Lower leg skin (tissue), 4 donors: ENCODE results near the gene COL21A1. TPM values are rescaled to one million over a fixed set of nuclear protein-coding genes. Genes with fewer than 3 reads are reported as not detected.

Experiments
- DNase-seq, 2 donors: peaks; one replicate each; pipeline ENCODE4 v3.0.0-alpha.2; 2019; ENCODE audit warnings: low spot score in 2 of 2
- H3K4me3 ChIP-seq: fragments of 200-600 bp; sonication (generic); 2 replicates; pipeline ENCODE4 v1.5.1; 2017; ENCODE audit warnings: mild to moderate bottlenecking, low read depth; ENCODE audit not compliant: poor library complexity, severe bottlenecking
- CTCF ChIP-seq, 3 donors: fragments of 450-650 bp; IDR thresholded peaks; one replicate each; pipeline ENCODE4 v1.5.1; 2016; ENCODE audit warnings: antibody characterized with exemption in 3 of 3, mild to moderate bottlenecking in 3 of 3, moderate library complexity in 2 of 3
- POLR2A ChIP-seq, 2 donors: fragments of 450-650 bp; IDR thresholded peaks; one replicate each; pipeline ENCODE4 v1.6.1; 2016 to 2017; ENCODE audit warnings: antibody characterized with exemption in 2 of 2, mild to moderate bottlenecking in 1 of 2, moderate library complexity in 1 of 2
- WGBS, 2 donors: methylation state at CpG; one replicate each; pipeline ENCODE4 v1.1.5; 2018; 5-methylcytosine and 5-hydroxymethylcytosine counted together
- intact Hi-C: fragments of 100-400 bp; cut with DNase I; formaldehyde crosslinking; loops from one replicate; pipeline ENCODE4 v1.15.0; 2023; ENCODE audit warnings: low total_unique reads
- total RNA-seq, 4 donors: library from RNA; depleted of rRNA; stranded (reverse); fragments of >200 nt; gene quantifications; one replicate each; pipeline ENCODE4 v1.1.0, GENCODE V29; 2016

The COL21A1 gene
- total RNA-seq, 4 donors from 2014 or later = 1.9 to 8.3 (median 5.4) TPM

- intact Hi-C loops = no loop called here
Observed at GRCh38 chr6:56199956-56200355, 47.4 kb downstream of the COL21A1 start.

DNA sequence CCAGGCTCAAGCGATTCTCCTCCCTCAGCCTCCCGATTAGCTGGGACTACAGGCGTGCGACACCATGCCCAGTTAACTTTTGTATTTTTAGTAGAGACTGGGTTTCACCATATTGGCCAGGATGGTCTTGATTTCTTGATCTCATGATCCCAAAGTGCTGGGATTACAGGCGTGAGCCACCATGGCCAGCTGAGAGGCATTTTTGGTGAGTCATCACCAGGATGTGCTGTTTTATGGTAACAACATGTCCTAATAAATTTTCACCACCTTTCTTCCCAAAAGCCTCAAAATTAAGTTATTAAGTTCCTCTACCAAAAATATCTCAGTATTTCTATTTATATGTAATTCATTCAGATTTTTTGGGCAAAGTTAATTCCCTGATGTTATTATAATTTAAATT lies 53.5 kb downstream of the COL21A1 start:
- WGBS, 2 donors = 92 to 94% methylated on average over 5 of the region's 5 CpGs
- no peak for TF ChIP-seq CTCF (IDR thresholded peaks at IDR 0.05)
- DNase-seq = no peak
- intact Hi-C loops = no loop called here
- no peak overlapping the region for H3K4me3 ChIP-seq

More at GRCh38 chr6:56199956-56200355, 47.4 kb downstream of the COL21A1 start:
- DNase-seq = no peak
- 85 to 92% methylated on average over 3 of the region's 3 CpGs for WGBS, 2 donors
- no peak for TF ChIP-seq CTCF (IDR thresholded peaks at IDR 0.05)
- TF ChIP-seq POLR2A (IDR thresholded peaks at IDR 0.05) = no peak
- H3K4me3 ChIP-seq = no peak overlapping the region

GRCh38 chr6:56188429-56188828 lies 59.0 kb downstream of the COL21A1 start:
- 87 to 98% methylated on average over 9 of the region's 9 CpGs for WGBS, 2 donors
- DNase-seq = no peak

DNA sequence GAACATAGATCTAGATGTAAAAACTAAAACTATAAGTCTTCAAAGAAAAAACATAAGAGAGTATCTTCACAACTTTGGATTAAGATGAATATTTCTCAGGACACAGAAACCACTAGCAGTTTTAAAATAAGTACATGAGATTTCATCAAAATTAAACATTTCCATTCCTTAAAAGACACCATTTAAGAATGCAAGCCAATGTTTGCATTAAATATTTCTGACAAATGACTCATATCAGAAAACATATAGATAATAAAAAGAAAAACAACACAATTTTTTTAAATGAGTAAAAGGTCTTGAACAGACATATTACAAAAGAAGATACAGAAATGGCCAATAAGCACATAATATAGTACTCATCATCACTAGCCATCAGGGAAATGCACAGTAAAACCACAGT lies 59.7 kb downstream of the COL21A1 start:
- H3K4me3 ChIP-seq = no peak overlapping the region
- intact Hi-C loops = no loop called here
- TF ChIP-seq CTCF (IDR thresholded peaks at IDR 0.05) = no peak
- TF ChIP-seq POLR2A (IDR thresholded peaks at IDR 0.05) = no peak
- no peak for DNase-seq

More at GRCh38 chr6:56188429-56188828, 59.0 kb downstream of the COL21A1 start:
- no peak for TF ChIP-seq POLR2A (IDR thresholded peaks at IDR 0.05)
- H3K4me3 ChIP-seq = no peak overlapping the region
- intact Hi-C loops = no loop called here

GRCh38 chr6:56176741-56177140 lies 70.6 kb downstream of the COL21A1 start:
- no peak for TF ChIP-seq CTCF (IDR thresholded peaks at IDR 0.05)
- TF ChIP-seq POLR2A (IDR thresholded peaks at IDR 0.05) = no peak
- DNase-seq = no peak
- intact Hi-C loops = no loop called here
- H3K4me3 ChIP-seq = no peak overlapping the region

- DNase-seq = no peak
- 88% methylated on average over 1 of the region's 1 CpG; no CpG with 5 or more reads in 1 of the 2 donors for WGBS, 2 donors
- intact Hi-C loops = no loop called here
- H3K4me3 ChIP-seq = no peak overlapping the region
- TF ChIP-seq CTCF (IDR thresholded peaks at IDR 0.05) (no peak), POLR2A (IDR thresholded peaks at IDR 0.05) (no peak)
Observed at GRCh38 chr6:56173228-56173627, 74.2 kb downstream of the COL21A1 start.
